Sigmoid colon (tissue), 7 donors: Measurements from ENCODE around the gene DOK6. TPM values are rescaled to one million over a fixed set of nuclear protein-coding genes. Genes with fewer than 3 reads are reported as not detected.
A peak's percentile ranks its signal among the peaks of the same experiment; 100 is the strongest.

Experiments
- DNase-seq: peaks from one replicate; pipeline ENCODE4 v3.0.0-alpha.2; 2019
- H3K27ac ChIP-seq, 4 donors: fragments of 200-600 bp; sonication (generic); one replicate each; pipeline ENCODE4 v1.5.1; 2016 to 2019; ENCODE audit warnings: mild to moderate bottlenecking in 1 of 4
- H3K27me3 ChIP-seq, 3 donors: fragments of 200-600 bp; sonication (generic); one replicate each; pipeline ENCODE4 v1.5.1; 2019; ENCODE audit warnings: mild to moderate bottlenecking in 1 of 3
- H3K36me3 ChIP-seq, 4 donors: fragments of 200-600 bp; sonication (generic); one replicate each; pipeline ENCODE4 v1.5.1; 2016 to 2019
- H3K4me1 ChIP-seq, 4 donors: fragments of 200-600 bp; sonication (generic); one replicate each; pipeline ENCODE4 v1.5.1; 2017 to 2019
- H3K4me3 ChIP-seq, 4 donors: fragments of 200-600 bp; sonication (generic); one replicate each; pipeline ENCODE4 v1.5.1; 2017 to 2019; ENCODE audit warnings: mild to moderate bottlenecking in 2 of 4, moderate library complexity in 1 of 4
- H3K9me3 ChIP-seq, 4 donors: fragments of 200-600 bp in 3 of 4; sonication (generic) in 3 of 4; one replicate each; pipeline versions ENCODE4 v1.5.1 to v1.6.1; 2013 to 2019
- CTCF ChIP-seq, 4 experiments: fragments of 450-650 bp in 3 of 4; fragments of 200-600 bp in 1 of 4; IDR thresholded peaks; one replicate each; pipeline ENCODE4 v1.5.1; 2016 to 2019; ENCODE audit warnings: antibody characterized with exemption in 4 of 4, mild to moderate bottlenecking in 3 of 4, moderate library complexity in 2 of 4
- EP300 ChIP-seq, 4 donors: sonication (generic); formaldehyde crosslinking; IDR thresholded peaks; one replicate each; pipeline ENCODE4 v1.6.1; 2017; ENCODE audit warnings: antibody characterized with exemption in 4 of 4
- POLR2A ChIP-seq, 2 donors: fragments of 450-650 bp; IDR thresholded peaks; one replicate each; pipeline ENCODE4 v1.6.1; 2016; ENCODE audit warnings: antibody characterized with exemption in 2 of 2, mild to moderate bottlenecking in 2 of 2, moderate library complexity in 2 of 2
- POLR2AphosphoS5 ChIP-seq, 4 donors: sonication (generic); formaldehyde crosslinking; IDR thresholded peaks; one replicate each; pipeline ENCODE4 v1.6.1; 2017; ENCODE audit warnings: antibody characterized with exemption in 4 of 4
- WGBS, 2 donors: extraction: QIAGEN DNeasy Blood & Tissue Kit; methylation state at CpG; one replicate each; pipeline ENCODE4 v1.1.7; 2013; 5-methylcytosine and 5-hydroxymethylcytosine counted together
- intact Hi-C: fragments of 100-400 bp; cut with DNase I; formaldehyde crosslinking; loops from one replicate; pipeline ENCODE4 v1.15.1; 2023
- polyA plus RNA-seq, 3 donors: library from polyadenylated mRNA; stranded (reverse); fragments of 200-250 nt; gene quantifications; one replicate each; pipeline ENCODE4 v1.2.3, GENCODE V29; 2013
- total RNA-seq, 4 donors: library from RNA; depleted of rRNA; stranded (reverse); fragments of >200 nt; gene quantifications; one replicate each; pipeline ENCODE4 v1.1.0, GENCODE V29; 2016
- donor health status: healthy with polysubstance abuse.
- donor health status: Bipolar disorder and iron deficiency.
- donor health status: healthy.

Gene DOK6
- total and polyA plus RNA-seq, 7 donors, result under 0.01 to 1.9 (median 0.95) TPM

- H3K36me3 ChIP-seq, result no peaks in the 10 kb centered on the region
- H3K4me3 ChIP-seq, result peak overlapping the region; percentile 29 to 60 (median 54)
- TF ChIP-seq POLR2AphosphoS5 (IDR thresholded peaks at IDR 0.05) (no peak), EP300 (IDR thresholded peaks at IDR 0.05) (no peak), POLR2A (IDR thresholded peaks at IDR 0.05) (no peak), CTCF (IDR thresholded peaks at IDR 0.05) (no peak)
- no peaks in the 10 kb centered on the region for H3K9me3 ChIP-seq
- peaks cover 0 to 22% (median 8%) of the 10 kb centered on the region in 3 donors for H3K27me3 ChIP-seq
- intact Hi-C loops, result no loop called here
- no peak for DNase-seq
- WGBS, 2 donors, result 2 to 3% methylated on average over 47 of the region's 47 CpGs
- H3K27ac ChIP-seq, result peak overlapping the region; percentile 8 to 59 (median 50)
- H3K4me1 ChIP-seq, result peaks cover 0 to 15% (median 12%) of the 10 kb centered on the region in 4 donors
Observed at GRCh38 chr18:69400976-69401225, 213 bp downstream of the DOK6 start.

DNA sequence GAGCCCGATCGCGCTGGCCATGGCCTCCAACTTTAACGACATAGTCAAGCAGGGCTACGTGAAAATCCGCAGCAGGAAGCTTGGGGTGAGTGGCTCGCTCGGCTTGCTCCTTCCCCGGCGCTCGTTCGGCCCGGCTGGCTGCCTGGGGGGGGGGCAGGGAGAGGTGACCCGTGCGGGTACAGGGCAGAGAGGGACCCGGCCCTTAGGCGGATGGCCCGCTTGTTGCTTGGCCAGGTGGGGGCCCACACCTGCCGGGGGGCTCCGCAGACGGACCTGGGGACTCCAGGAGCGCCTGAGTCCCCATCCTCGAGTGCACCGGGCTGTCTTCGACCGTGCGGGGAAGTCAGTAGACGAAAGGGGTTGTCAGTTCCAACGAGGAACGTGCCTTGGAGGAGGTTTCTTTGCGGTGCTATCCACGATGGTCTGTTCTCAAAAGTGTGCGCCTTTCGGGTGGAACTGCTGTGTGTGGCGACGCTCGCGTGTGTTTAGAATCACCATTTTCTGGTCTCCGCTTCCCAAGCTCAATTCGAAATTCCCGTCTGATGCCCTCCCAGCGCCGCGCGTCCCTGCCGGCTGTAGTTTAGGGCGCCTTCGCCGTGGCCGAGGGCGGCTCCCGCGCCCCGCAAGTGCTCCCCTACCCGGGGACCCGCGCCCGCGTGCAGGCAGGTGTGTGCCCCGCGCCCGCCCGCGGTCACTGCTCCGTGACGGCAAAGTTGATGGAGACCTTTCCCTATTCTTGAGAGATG, 711 bp downstream of the DOK6 start:
- intact Hi-C loops, result no loop called here
- Histone ChIP-seq H3K36me3 (no peaks in the 10 kb centered on the region), H3K9me3 (no peaks in the 10 kb centered on the region), H3K4me1 (peaks cover 0 to 15% (median 12%) of the 10 kb centered on the region in 4 donors), H3K27ac (peak overlapping the region; percentile 8 to 59 (median 50)), H3K4me3 (peak overlapping the region; percentile 29 to 60 (median 54)), H3K27me3 (peaks cover 0 to 22% (median 8%) of the 10 kb centered on the region in 3 donors)
- 3 to 6% methylated on average over 66 of the region's 66 CpGs for WGBS, 2 donors
- TF ChIP-seq POLR2AphosphoS5 (IDR thresholded peaks at IDR 0.05), result no peak
- no peak for TF ChIP-seq CTCF (IDR thresholded peaks at IDR 0.05)
- no peak for TF ChIP-seq EP300 (IDR thresholded peaks at IDR 0.05)
- TF ChIP-seq POLR2A (IDR thresholded peaks at IDR 0.05), result no peak
- DNase-seq, result peak; percentile 56

- no peak for TF ChIP-seq EP300 (IDR thresholded peaks at IDR 0.05)
- no peak for TF ChIP-seq POLR2AphosphoS5 (IDR thresholded peaks at IDR 0.05)
- TF ChIP-seq CTCF (IDR thresholded peaks at IDR 0.05), result no peak
- no peak for TF ChIP-seq POLR2A (IDR thresholded peaks at IDR 0.05)
- Histone ChIP-seq H3K4me3 (peak overlapping the region; percentile 29 to 60 (median 54)), H3K4me1 (peaks cover 0 to 15% (median 12%) of the 10 kb centered on the region in 4 donors), H3K36me3 (no peaks in the 10 kb centered on the region), H3K27ac (peak overlapping the region in 1 of 4 donors; percentile 59), H3K27me3 (peaks cover 0 to 22% (median 8%) of the 10 kb centered on the region in 3 donors), H3K9me3 (no peaks in the 10 kb centered on the region)
- WGBS, 2 donors, result 7 to 17% methylated on average over 19 of the region's 19 CpGs
- intact Hi-C loops, result no loop called here
- peak; percentile 41 for DNase-seq
Observed at GRCh38 chr18:69401972-69402532, 1.4 kb downstream of the DOK6 start.

GRCh38 chr18:69402533-69402989, 1.9 kb downstream of the DOK6 start:
- peak; percentile 51 for DNase-seq
- Histone ChIP-seq H3K27ac (no peak overlapping the region), H3K36me3 (no peaks in the 10 kb centered on the region), H3K9me3 (no peaks in the 10 kb centered on the region), H3K4me1 (peaks cover 0 to 15% (median 12%) of the 10 kb centered on the region in 4 donors), H3K27me3 (peaks cover 0 to 22% (median 8%) of the 10 kb centered on the region in 3 donors), H3K4me3 (peak overlapping the region in 3 of 4 donors; percentile 49 to 60 (median 60))
- 10 to 14% methylated on average over 20 of the region's 20 CpGs for WGBS, 2 donors
- TF ChIP-seq POLR2A (IDR thresholded peaks at IDR 0.05) (no peak), EP300 (IDR thresholded peaks at IDR 0.05) (no peak), CTCF (IDR thresholded peaks at IDR 0.05) (no peak), POLR2AphosphoS5 (IDR thresholded peaks at IDR 0.05) (no peak)
- intact Hi-C loops, result no loop called here
